Mucosa of descending colon (tissue), 3 donors: ENCODE data around the gene TAOK1. TPM values are rescaled to one million over a fixed set of nuclear protein-coding genes. Genes with fewer than 3 reads are reported as not detected.

Experiments used
- ATAC-seq: fragments of 200-7000 bp; cut with Tn5 transposase; one replicate; pipeline ENCODE4 v1.9.1; 2020; ENCODE audit warnings: mild to moderate bottlenecking, moderate library complexity
- DNase-seq, 3 donors: peaks; one replicate each; pipeline ENCODE4 v3.0.0-alpha.2; 2020
- H3K36me3 ChIP-seq: fragments of 200-600 bp; one replicate; pipeline ENCODE4 v1.8.0; 2021; ENCODE audit warnings: low read depth, mild to moderate bottlenecking
- H3K4me1 ChIP-seq: fragments of 200-600 bp; one replicate; pipeline ENCODE4 v1.8.0; 2021; ENCODE audit warnings: low read depth, mild to moderate bottlenecking
- H3K4me3 ChIP-seq: fragments of 200-600 bp; one replicate; pipeline ENCODE4 v1.8.0; 2021; ENCODE audit warnings: mild to moderate bottlenecking
- H3K9me3 ChIP-seq: fragments of 200-600 bp; one replicate; pipeline ENCODE4 v1.8.0; 2021; ENCODE audit warnings: mild to moderate bottlenecking
- CTCF ChIP-seq: fragments of 200-600 bp; IDR thresholded peaks from one replicate; pipeline ENCODE4 v1.8.0; 2022; ENCODE audit warnings: antibody characterized with exemption, mild to moderate bottlenecking
- intact Hi-C, 2 donors: fragments of 100-400 bp; cut with DNase I in 1 of 2; cut with micrococcal nuclease in 1 of 2; formaldehyde crosslinking; loops; one replicate each; pipeline versions ENCODE4 v1.11.0 to v1.11.1; 2022; cut with DNase I, micrococcal nuclease
- total RNA-seq, 3 donors: library from RNA; stranded (reverse); fragmentation: NEBNext Ultra II Directional in 2 of 3; extraction: Animal tissue kit (Norgen Biotek cat#: 25700) in 2 of 3; gene quantifications; one replicate each; pipeline versions ENCODE4 v1.2.1 to v1.2.4, GENCODE V29; 2021 to 2023
- donor health status: DM: no; HTN: no; CAD: no; lungs with moderate emphysema.
- donor health status: DM: no; HTN: no; CAD: no.
- donor health status: DM: no; HTN: yes; CAD: no.

The TAOK1 gene
- total RNA-seq, 3 donors from 2014 or later: 50.0 to 76.3 (median 52.1) TPM

- Histone ChIP-seq H3K4me3 (no peak overlapping the region), H3K4me1 (no peaks in the 10 kb centered on the region), H3K9me3 (no peaks in the 10 kb centered on the region), H3K36me3 (peaks cover 5% of the 10 kb centered on the region)
- ATAC-seq (no peak), DNase-seq (no peak)
- intact Hi-C loops: no loop called here
- no peak for TF ChIP-seq CTCF
Measured at GRCh38 chr17:29533976-29534375, 143.8 kb downstream of the TAOK1 start.

GRCh38 chr17:29544066-29544465 is 153.9 kb downstream of the TAOK1 start:
- H3K4me1 ChIP-seq: no peaks in the 10 kb centered on the region
- H3K9me3 ChIP-seq: no peaks in the 10 kb centered on the region
- intact Hi-C loops: loop anchor here in 1 of 2 donors (10.0 kb wide), 1 partner anchor 179 kb away; no protein-coding TSS in a partner anchor
- no peak for ATAC-seq
- no peaks in the 10 kb centered on the region for H3K36me3 ChIP-seq
- no peak overlapping the region for H3K4me3 ChIP-seq
- no peak for TF ChIP-seq CTCF
- no peak for DNase-seq

GRCh38 chr17:29546085-29546484 is 155.9 kb downstream of the TAOK1 start:
- TF ChIP-seq CTCF: no peak
- H3K36me3 ChIP-seq: no peaks in the 10 kb centered on the region
- DNase-seq (no peak), ATAC-seq (no peak)
- no peak overlapping the region for H3K4me3 ChIP-seq
- H3K9me3 ChIP-seq: no peaks in the 10 kb centered on the region
- H3K4me1 ChIP-seq: no peaks in the 10 kb centered on the region
- intact Hi-C loops: loop anchor here in 1 of 2 donors (10.0 kb wide), 1 partner anchor 181 kb away; no protein-coding TSS in a partner anchor

- Histone ChIP-seq H3K9me3 (no peaks in the 10 kb centered on the region), H3K4me3 (no peak overlapping the region), H3K4me1 (no peaks in the 10 kb centered on the region), H3K36me3 (no peaks in the 10 kb centered on the region)
- ATAC-seq (no peak), DNase-seq (no peak)
- TF ChIP-seq CTCF: no peak
- intact Hi-C loops: loop anchor here in 1 of 2 donors (10.0 kb wide), 1 partner anchor 182 kb away; no protein-coding TSS in a partner anchor
Measured at GRCh38 chr17:29546830-29547229, 156.7 kb downstream of the TAOK1 start.

- ATAC-seq: no peak
- H3K9me3 ChIP-seq: no peaks in the 10 kb centered on the region
- no peaks in the 10 kb centered on the region for H3K4me1 ChIP-seq
- no peaks in the 10 kb centered on the region for H3K36me3 ChIP-seq
- no peak overlapping the region for H3K4me3 ChIP-seq
- TF ChIP-seq CTCF: no peak
- intact Hi-C loops: loop anchor here in 1 of 2 donors (10.0 kb wide), 1 partner anchor 185 kb away; no protein-coding TSS in a partner anchor
- no peak for DNase-seq
Measured at GRCh38 chr17:29549177-29549923, 159.2 kb downstream of the TAOK1 start.
